K562 (cell line): ENCODE measurements around the gene MINK1. TPM values are rescaled to one million over a fixed set of nuclear protein-coding genes. Genes with fewer than 3 reads are reported as not detected.

Source experiments
- ATAC-seq: fragments of 200-7000 bp; cut with Tn5 transposase; 3 replicates; pipeline ENCODE4 v1.9.1; 2020; ENCODE audit warnings: moderate library complexity
- BruUV-seq: library from RNA; stranded (reverse); fragments of 400-500 nt; replicated peaks from 2 replicates; lab custom pipeline; 2021; lab: Mats Ljungman, UMichigan
- CTCF ChIA-PET: fragments of 300-600 bp; formaldehyde crosslinking; extraction: SDS; loops from one replicate; lab custom pipeline; 2021; ENCODE audit warnings: low intra/inter-chr PET ratio; lab: Yijun Ruan, JAX
- POLR2A ChIA-PET: fragments of 300-600, 350-650 bp; sonication (Branson Sonifier 250); formaldehyde crosslinking; extraction: SDS; loops from one replicate; lab custom pipeline; 2021; ENCODE audit warnings: antibody characterized with exemption, inconsistent platforms; lab: Yijun Ruan, JAX
- DNase-seq, 4 experiments: peaks; one replicate each; pipeline versions ENCODE4 v3.0.0 to v3.0.0-alpha.2; 2011 to 2018; ENCODE audit warnings: low spot score in 3 of 4, mixed read lengths in 3 of 4; ENCODE audit errors: extremely low read depth in 1 of 4
- FAIRE-seq: peaks from 2 replicates; lab custom pipeline; 2011; peaks lifted over from hg19 to GRCh38; lab: Jason Lieb, UNC
- H2AFZ ChIP-seq: 2 replicates; pipeline ENCODE4 v1.6.0; 2011; ENCODE audit warnings: low read depth, low read length, control low read depth, inconsistent platforms
- H3K27ac ChIP-seq: fragments of 200-600 bp; 3 replicates; pipeline ENCODE4 v1.8.0; 2011; ENCODE audit warnings: low read depth, mild to moderate bottlenecking, control low read depth, inconsistent platforms, low read length, moderate library complexity, mixed read lengths; ENCODE audit errors: extremely low read depth
- H3K27me3 ChIP-seq, 2 experiments: fragments of 300-600 bp in 1 of 2; 2 replicates in 1 of 2; 3 replicates in 1 of 2; pipeline versions ENCODE4 v1.6.0 to v1.8.0; 2011; ENCODE audit warnings: inconsistent platforms in 2 of 2, low read length in 2 of 2, mild to moderate bottlenecking in 1 of 2, mixed read lengths in 1 of 2, moderate library complexity in 1 of 2; ENCODE audit not compliant: control insufficient read depth in 2 of 2, insufficient read depth in 2 of 2
- H3K36me3 ChIP-seq: fragments of 300-600 bp; 3 replicates; pipeline ENCODE4 v1.8.0; 2011; ENCODE audit warnings: mild to moderate bottlenecking, low read length, inconsistent platforms; ENCODE audit not compliant: control insufficient read depth, insufficient read depth
- H3K4me1 ChIP-seq, 2 experiments: fragments of 200-600 bp in 1 of 2; replicated peaks in 1 of 2; 2 replicates in 1 of 2; 3 replicates in 1 of 2; pipeline versions ENCODE4 v1.5.1 to v1.8.0; 2011; ENCODE audit warnings: inconsistent platforms in 2 of 2, low read length in 2 of 2, mild to moderate bottlenecking in 1 of 2, mixed read lengths in 1 of 2, moderate library complexity in 1 of 2; ENCODE audit not compliant: control insufficient read depth in 2 of 2, insufficient read depth in 2 of 2
- H3K4me2 ChIP-seq: 2 replicates; pipeline ENCODE4 v1.6.1; 2011; ENCODE audit warnings: low read length, control low read depth, inconsistent platforms, mixed read lengths; ENCODE audit not compliant: insufficient read depth
- H3K4me3 ChIP-seq: fragments of 200-600 bp; sonication (generic), shearing (Covaris generic); 2 replicates; pipeline ENCODE4 v1.5.1; 2016; ENCODE audit warnings: control low read depth, inconsistent platforms
- H3K79me2 ChIP-seq: fragments of 200-600 bp; 3 replicates; pipeline ENCODE4 v1.8.0; 2011; ENCODE audit warnings: low read length, inconsistent platforms; ENCODE audit not compliant: control insufficient read depth, insufficient read depth
- H3K9ac ChIP-seq, 2 experiments: 2 replicates each; pipeline versions ENCODE4 v1.6.0 to v1.6.1; 2011; ENCODE audit warnings: low read depth in 2 of 2, low read length in 2 of 2, control low read depth in 1 of 2, inconsistent platforms in 1 of 2, mild to moderate bottlenecking in 1 of 2, mixed read lengths in 1 of 2; ENCODE audit not compliant: insufficient read depth in 1 of 2
- H3K9me1 ChIP-seq: one replicate; pipeline ENCODE4 v1.6.0; 2011; ENCODE audit warnings: inconsistent platforms, mild to moderate bottlenecking, low read length, moderate library complexity; ENCODE audit not compliant: control insufficient read depth, insufficient read depth
- H3K9me3 ChIP-seq: replicated peaks from 2 replicates; pipeline ENCODE4 v1.5.1; 2011; ENCODE audit warnings: low read depth, low read length, inconsistent platforms; ENCODE audit not compliant: control insufficient read depth, insufficient read depth
- H4K20me1 ChIP-seq: replicated peaks from 2 replicates; pipeline ENCODE4 v1.6.1; 2011; ENCODE audit warnings: low read length, inconsistent platforms, mixed read lengths; ENCODE audit not compliant: control insufficient read depth, insufficient read depth
- ETS1 ChIP-seq: conservative IDR thresholded peaks from 2 replicates; pipeline ENCODE4 v1.6.1; 2011; ENCODE audit warnings: low read depth, mild to moderate bottlenecking, low read length; ENCODE audit not compliant: control insufficient read depth
- FOXJ3 ChIP-seq: sonication (generic); formaldehyde crosslinking; IDR thresholded peaks from 2 replicates; pipeline ENCODE4 v1.4.0; 2020; ENCODE audit warnings: mild to moderate bottlenecking, missing genetic modification reagents
- HES1 ChIP-seq: fragments of 450-650 bp; IDR thresholded peaks from 2 replicates; pipeline ENCODE4 v1.6.1; 2016; ENCODE audit warnings: low read depth, mild to moderate bottlenecking, moderate library complexity
- HNRNPUL1 ChIP-seq: fragments of 200-400 bp; formaldehyde crosslinking; IDR thresholded peaks from 2 replicates; pipeline ENCODE4 v1.6.1; 2017; ENCODE audit warnings: low read length
- IRF2 ChIP-seq: sonication (generic); formaldehyde crosslinking; IDR thresholded peaks from 2 replicates; pipeline ENCODE4 v1.8.1; 2022; ENCODE audit warnings: mild to moderate bottlenecking, missing genetic modification reagents
- POLR2A ChIP-seq: fragments of 450-650 bp; conservative IDR thresholded peaks from 2 replicates; pipeline ENCODE4 v1.6.1; 2016
- PRDM10 ChIP-seq: fragments of 450-650 bp; IDR thresholded peaks from 2 replicates; pipeline ENCODE4 v1.6.1; 2018; ENCODE audit not compliant: partially characterized antibody
- RBM14 ChIP-seq: fragments of 200-400 bp; formaldehyde crosslinking; IDR thresholded peaks from 2 replicates; pipeline ENCODE4 v1.6.1; 2018; ENCODE audit warnings: low read depth, mild to moderate bottlenecking, low read length, moderate library complexity, borderline replicate concordance; ENCODE audit not compliant: insufficient read depth
- SP1 ChIP-seq: sonication (generic); formaldehyde crosslinking; IDR thresholded peaks from 2 replicates; pipeline ENCODE4 v1.8.1; 2022; ENCODE audit warnings: mild to moderate bottlenecking, missing genetic modification reagents
- ZBTB1 ChIP-seq: sonication (generic); formaldehyde crosslinking; IDR thresholded peaks from 2 replicates; pipeline ENCODE4 v1.8.1; 2023; ENCODE audit warnings: missing genetic modification reagents, low read depth, mild to moderate bottlenecking, borderline replicate concordance
- ZBTB7A ChIP-seq: IDR thresholded peaks from 2 replicates; pipeline ENCODE4 v1.6.1; 2011; ENCODE audit warnings: low read depth, mild to moderate bottlenecking, low read length, moderate library complexity, borderline replicate concordance; ENCODE audit not compliant: control insufficient read depth
- ZNF780A ChIP-seq: fragments of 250-450 bp; sonication (Bioruptor Pico); IDR thresholded peaks from 2 replicates; pipeline ENCODE4 v1.5.0; 2021; ENCODE audit warnings: mild to moderate bottlenecking
- WGBS: fragments of 100-300 bp; shearing (Covaris generic); methylation state at CpG from one replicate; pipeline ENCODE4 v1.1.6; 2016; ENCODE audit warnings: low coverage, mixed read lengths; ENCODE audit not compliant: insufficient coverage; ENCODE audit errors: missing lambda C conversion rate; 5-methylcytosine and 5-hydroxymethylcytosine counted together
- in situ Hi-C: fragments of 300-500 bp; cut with MboI; formaldehyde crosslinking; loops from 4 replicates; pipeline ENCODE4 v1.15.0; 2018; ENCODE audit warnings: inconsistent platforms, mixed read lengths
- intact Hi-C: fragments of 100-400 bp; cut with micrococcal nuclease; formaldehyde crosslinking; loops from 2 replicates; pipeline ENCODE4 v1.14.2; 2022
- polyA plus RNA-seq, 8 experiments: library from polyadenylated mRNA; depleted of rRNA in 4 of 8; stranded (reverse) in 5 of 8; unstranded in 3 of 8; fragments of >200 nt; fragmentation: Nextera tagmentation in 2 of 8; fragmentation: Illumina TruSeq in 1 of 8; extraction: Ambion mirVana in 2 of 8; extraction: Trizol in 1 of 8; gene quantifications; 2 replicates each; pipeline versions ENCODE4 v1.2.1 to v1.2.3, GENCODE V29; 2011 to 2014; ENCODE audit warnings: inconsistent platforms in 1 of 8, missing spikeins in 1 of 8
- total RNA-seq, 7 experiments: library from RNA; depleted of rRNA in 6 of 7; stranded (reverse); fragments of >200 nt in 6 of 7; fragmentation: Illumina TruSeq in 2 of 7; extraction: Trizol in 2 of 7; gene quantifications; 2 replicates each; pipeline versions ENCODE4 v1.2.1 to v1.2.3, GENCODE V29; 2011 to 2021; ENCODE audit warnings: low replicate concordance in 1 of 7

MINK1 gene
- total and polyA plus RNA-seq, 9 of the 15 experiments (the other 6 are each of a cell fraction or from before 2014, with no cell fraction given) = 0.11 to 54.2 (median 14.9) TPM

- TF ChIP-seq PRDM10 = no peak
- TF ChIP-seq FOXJ3 (CRISPR knock-in tag) = no peak
Observed at GRCh38 chr17:4788159-4788806, 44.9 kb upstream of the MINK1 start (continued).

GRCh38 chr17:4788807-4789700, 44.1 kb upstream of the MINK1 start, which contains the start of gene GLTPD2:
Gene GLTPD2 (plus strand): TSS chr17:4788964. CDS start chr17:4789012, 48 bp downstream.
- no peaks in the 10 kb centered on the region for H3K36me3 ChIP-seq
- ChIA-PET POLR2A (interaction anchor here (0.6 to 1.5 kb wide), 7 partner anchors 10 to 86 kb away, joined by 3 to 7 read pairs (median 4); partner anchors contain the start of gene ARRB2), CTCF (interaction anchor here (0.6 to 2.9 kb wide), 3 partner anchors 57 to 378 kb away, joined by 3 to 13 read pairs (median 6); partner anchors contain the start of gene ARRB2)
- peaks cover 6% of the 10 kb centered on the region; the same call in 2 of the 3 replicates for H3K79me2 ChIP-seq
- FAIRE-seq (no peak), DNase-seq (no peak), ATAC-seq (no peak)
- H3K4me2 ChIP-seq = peak within 1 kb of the TSS; percentile 86
- H3K4me1 ChIP-seq = peaks cover 0 to 31% of the 10 kb centered on the region in 2 experiments; a peak in 2 of 5 replicates
- WGBS = 63% methylated on average over 14 of the region's 62 CpGs
- peak within 1 kb of the TSS; percentile 82; the same call in 2 of the 3 replicates for H3K27ac ChIP-seq
- peaks cover 3 to 11% of the 10 kb centered on the region in 2 experiments; a peak in 3 of 5 replicates for H3K27me3 ChIP-seq
- intact Hi-C loops (no loop called here), in situ Hi-C loops (no loop called here)
- peak within 1 kb of the TSS; percentile 60 for H3K4me3 ChIP-seq
- peak within 1 kb of the TSS; percentile 94 for H2AFZ ChIP-seq
- BruUV-seq = TSS peak; percentile 81
- H3K9me3 ChIP-seq = no peaks in the 10 kb centered on the region
- no peaks in the 10 kb centered on the region for H4K20me1 ChIP-seq
- H3K9me1 ChIP-seq = no peaks in the 10 kb centered on the region
- H3K9ac ChIP-seq = peak within 1 kb of the TSS; percentile 69 to 93
- TF ChIP-seq RBM14 (0 out of 2 replicates have a peak, but pooled peaks have one; percentile 6), SP1 (CRISPR knock-in tag) (no peak), HNRNPUL1 (no peak), IRF2 (no peak), ZBTB7A (0 out of 2 replicates have a peak, but pooled peaks have one; percentile 31), ZBTB1 (no peak), HES1 (no peak), ZNF780A (CRISPR knock-in tag) (no peak), ETS1 (no peak), POLR2A (no peak)
